MCF 10A (cell line): Measurements from ENCODE around the gene ADGRL3. TPM values are rescaled to one million over a fixed set of nuclear protein-coding genes. Genes with fewer than 3 reads are reported as not detected.

Experiments used
- BruUV-seq: library from RNA; stranded (reverse); fragments of 400-500 nt; replicated peaks from 2 replicates; lab custom pipeline; 2021; lab: Mats Ljungman, UMichigan
- CTCF ChIA-PET: fragments of 300-600 bp; sonication (Branson Sonifier 250); formaldehyde crosslinking; extraction: SDS; loops from one replicate; lab custom pipeline; 2021; ENCODE audit warnings: antibody characterized with exemption, inconsistent platforms; lab: Yijun Ruan, JAX
- POLR2A ChIA-PET: fragments of 300-600, 350-650 bp; sonication (Branson Sonifier 250); formaldehyde crosslinking; extraction: SDS; loops from one replicate; lab custom pipeline; 2020; ENCODE audit warnings: antibody characterized with exemption, inconsistent platforms; lab: Yijun Ruan, JAX
- DNase-seq: peaks from one replicate; pipeline ENCODE4 v3.0.0-alpha.2; 2018; ENCODE audit not compliant: unreplicated experiment
- H3K27ac Mint-ChIP-seq: one replicate; pipeline ENCODE4 v1.8.0; 2022; ENCODE audit warnings: mild to moderate bottlenecking, low read depth, mixed read lengths; ENCODE audit not compliant: unreplicated experiment
- H3K27me3 Mint-ChIP-seq: one replicate; pipeline ENCODE4 v1.8.0; 2022; ENCODE audit warnings: mixed read lengths; ENCODE audit not compliant: insufficient read depth, unreplicated experiment
- H3K36me3 Mint-ChIP-seq: one replicate; pipeline ENCODE4 v1.8.0; 2022; ENCODE audit warnings: mild to moderate bottlenecking, moderate library complexity, mixed read lengths; ENCODE audit not compliant: insufficient read depth, unreplicated experiment
- H3K4me1 Mint-ChIP-seq: one replicate; pipeline ENCODE4 v1.8.0; 2022; ENCODE audit warnings: mixed read lengths; ENCODE audit not compliant: insufficient read depth, unreplicated experiment
- H3K4me3 Mint-ChIP-seq: one replicate; pipeline ENCODE4 v1.8.0; 2022; ENCODE audit warnings: mild to moderate bottlenecking, moderate library complexity, mixed read lengths; ENCODE audit not compliant: unreplicated experiment
- H3K9me3 Mint-ChIP-seq: one replicate; pipeline ENCODE4 v1.8.0; 2022; ENCODE audit warnings: mixed read lengths; ENCODE audit not compliant: unreplicated experiment
- intact Hi-C: fragments of 100-400 bp; cut with micrococcal nuclease; formaldehyde crosslinking; loops from 2 replicates; pipeline ENCODE4 v1.14.1; 2022
- total RNA-seq: library from RNA; stranded (reverse); gene quantifications from 2 replicates; pipeline ENCODE4 v1.2.3, GENCODE V29; 2022
- TF ChIP-seq, protein P1 (sequence below): fragments of 200-600 bp; IDR thresholded peaks from one replicate; pipeline ENCODE4 v1.8.0; 2022; ENCODE audit warnings: antibody characterized with exemption, mild to moderate bottlenecking; ENCODE audit not compliant: unreplicated experiment

The ADGRL3 gene
- total RNA-seq, 1 experiment from 2014 or later = 3.6 TPM

DNA sequence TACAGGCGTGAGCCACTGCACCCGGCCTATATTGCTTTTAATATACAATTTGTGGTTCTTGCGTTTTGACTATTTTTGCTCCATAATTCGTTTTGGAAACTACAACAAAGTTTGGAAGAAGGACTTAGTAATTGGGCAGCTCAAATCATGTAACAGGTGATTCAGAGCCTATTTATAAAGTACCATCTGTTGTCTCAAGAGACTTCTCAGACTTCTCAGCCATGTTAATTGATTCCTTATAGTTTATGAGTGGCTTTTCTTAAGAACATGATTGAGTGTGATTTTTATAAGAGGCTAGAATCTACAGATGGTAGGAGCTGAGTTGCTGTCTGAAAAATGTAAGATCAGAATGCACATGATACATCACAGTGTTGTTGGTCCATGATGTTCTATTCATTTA lies 240.2 kb downstream of the ADGRL3 start:
- no peak overlapping the region for H3K27ac Mint-ChIP-seq
- TF ChIP-seq, protein P1, sequence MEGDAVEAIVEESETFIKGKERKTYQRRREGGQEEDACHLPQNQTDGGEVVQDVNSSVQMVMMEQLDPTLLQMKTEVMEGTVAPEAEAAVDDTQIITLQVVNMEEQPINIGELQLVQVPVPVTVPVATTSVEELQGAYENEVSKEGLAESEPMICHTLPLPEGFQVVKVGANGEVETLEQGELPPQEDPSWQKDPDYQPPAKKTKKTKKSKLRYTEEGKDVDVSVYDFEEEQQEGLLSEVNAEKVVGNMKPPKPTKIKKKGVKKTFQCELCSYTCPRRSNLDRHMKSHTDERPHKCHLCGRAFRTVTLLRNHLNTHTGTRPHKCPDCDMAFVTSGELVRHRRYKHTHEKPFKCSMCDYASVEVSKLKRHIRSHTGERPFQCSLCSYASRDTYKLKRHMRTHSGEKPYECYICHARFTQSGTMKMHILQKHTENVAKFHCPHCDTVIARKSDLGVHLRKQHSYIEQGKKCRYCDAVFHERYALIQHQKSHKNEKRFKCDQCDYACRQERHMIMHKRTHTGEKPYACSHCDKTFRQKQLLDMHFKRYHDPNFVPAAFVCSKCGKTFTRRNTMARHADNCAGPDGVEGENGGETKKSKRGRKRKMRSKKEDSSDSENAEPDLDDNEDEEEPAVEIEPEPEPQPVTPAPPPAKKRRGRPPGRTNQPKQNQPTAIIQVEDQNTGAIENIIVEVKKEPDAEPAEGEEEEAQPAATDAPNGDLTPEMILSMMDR = no peak
- H3K36me3 Mint-ChIP-seq = peaks cover 7% of the 10 kb centered on the region
- H3K9me3 Mint-ChIP-seq = peaks cover 17% of the 10 kb centered on the region
- no peaks in the 10 kb centered on the region for H3K27me3 Mint-ChIP-seq
- no peak overlapping the region for H3K4me3 Mint-ChIP-seq
- H3K4me1 Mint-ChIP-seq = peaks cover 32% of the 10 kb centered on the region
- no peak for DNase-seq
- ChIA-PET POLR2A (interaction anchor here (1.1 kb wide), 1 partner anchor 1248 kb away, joined by 3 read pairs; no protein-coding TSS in a partner anchor), CTCF (no interaction called here)
- no TSS peak for BruUV-seq
- intact Hi-C loops = no loop called here

GRCh38 chr4:61442936-61443335 lies 242.8 kb downstream of the ADGRL3 start:
- ChIA-PET CTCF (interaction anchor here (0.9 to 1.0 kb wide), 2 partner anchors 19 to 46 kb away, joined by 3 read pairs; no protein-coding TSS in a partner anchor), POLR2A (interaction anchor here (0.6 to 1.0 kb wide), 3 partner anchors 14 to 453 kb away, joined by 3 to 5 read pairs (median 3); no protein-coding TSS in a partner anchor)
- H3K4me1 Mint-ChIP-seq = peaks cover 34% of the 10 kb centered on the region
- H3K27me3 Mint-ChIP-seq = no peaks in the 10 kb centered on the region
- TF ChIP-seq, protein P1 = no peak
- BruUV-seq = no TSS peak
- peak; percentile 13 for DNase-seq
- intact Hi-C loops = no loop called here
- H3K36me3 Mint-ChIP-seq = peaks cover 7% of the 10 kb centered on the region
- no peak overlapping the region for H3K4me3 Mint-ChIP-seq
- H3K9me3 Mint-ChIP-seq = peaks cover 17% of the 10 kb centered on the region
- H3K27ac Mint-ChIP-seq = peak overlapping the region; percentile 73

GRCh38 chr4:61443813-61444510 lies 243.8 kb downstream of the ADGRL3 start:
- Mint-ChIP-seq H3K4me3 (peak overlapping the region; percentile 19), H3K27me3 (no peaks in the 10 kb centered on the region), H3K4me1 (peaks cover 36% of the 10 kb centered on the region), H3K36me3 (peaks cover 7% of the 10 kb centered on the region), H3K9me3 (peaks cover 17% of the 10 kb centered on the region), H3K27ac (peak overlapping the region; percentile 73)
- ChIA-PET POLR2A (interaction anchor here (0.7 to 1.5 kb wide), 6 partner anchors 14 to 34 kb away, joined by 3 to 7 read pairs (median 4); no protein-coding TSS in a partner anchor), CTCF (interaction anchor here (0.9 kb wide), 1 partner anchor 1154 kb away, joined by 3 read pairs; no protein-coding TSS in a partner anchor)
- intact Hi-C loops = no loop called here
- BruUV-seq = no TSS peak
- TF ChIP-seq, protein P1 = no peak
- DNase-seq = peak; percentile 72

GRCh38 chr4:61445374-61446063 lies 245.4 kb downstream of the ADGRL3 start:
- ChIA-PET POLR2A (interaction anchor here (0.6 to 1.5 kb wide), 3 partner anchors 12 to 174 kb away, joined by 3 to 4 read pairs (median 3); no protein-coding TSS in a partner anchor), CTCF (interaction anchor here (0.5 to 1.0 kb wide), 4 partner anchors 17 to 1604 kb away, joined by 3 to 4 read pairs (median 3); no protein-coding TSS in a partner anchor)
- TF ChIP-seq, protein P1 = no peak
- intact Hi-C loops = no loop called here
- Mint-ChIP-seq H3K27me3 (no peaks in the 10 kb centered on the region), H3K36me3 (peaks cover 7% of the 10 kb centered on the region), H3K9me3 (peaks cover 17% of the 10 kb centered on the region), H3K4me3 (no peak overlapping the region), H3K4me1 (peaks cover 36% of the 10 kb centered on the region), H3K27ac (peak overlapping the region; percentile 73)
- BruUV-seq = no TSS peak
- DNase-seq = no peak
